Neutrophil (primary cell): ENCODE data around the gene CACNG5.

Experiments
- H3K27ac ChIP-seq: fragments of 200-600 bp; sonication (generic); 2 replicates; pipeline ENCODE4 v1.5.1; 2016; ENCODE audit warnings: mild to moderate bottlenecking, moderate library complexity
- H3K27me3 ChIP-seq: fragments of 200-600 bp; sonication (generic); 2 replicates; pipeline ENCODE4 v1.6.0; 2016; ENCODE audit warnings: mild to moderate bottlenecking
- H3K36me3 ChIP-seq: fragments of 200-600 bp; sonication (generic); 2 replicates; pipeline ENCODE4 v1.5.1; 2017
- H3K4me1 ChIP-seq, 2 experiments: fragments of 200-600 bp in 1 of 2; sonication (generic) in 1 of 2; 1 replicate in 1 of 2; 2 replicates in 1 of 2; pipeline versions ENCODE4 v1.5.1 to v1.6.1; 2013 to 2016; ENCODE audit warnings: low read depth in 1 of 2, low read length in 1 of 2, mild to moderate bottlenecking in 1 of 2, moderate library complexity in 1 of 2; ENCODE audit not compliant: control insufficient read depth in 1 of 2, insufficient read depth in 1 of 2
- H3K4me3 ChIP-seq, 2 experiments: fragments of 200-600 bp in 1 of 2; sonication (generic) in 1 of 2; 1 replicate in 1 of 2; 2 replicates in 1 of 2; pipeline ENCODE4 v1.5.1; 2013 to 2016; ENCODE audit warnings: low read depth in 1 of 2, low read length in 1 of 2, mild to moderate bottlenecking in 1 of 2, moderate library complexity in 1 of 2
- H3K9me3 ChIP-seq: fragments of 200-600 bp; sonication (generic); 2 replicates; pipeline ENCODE4 v1.5.1; 2016
- CTCF ChIP-seq: fragments of 200-600 bp; sonication (generic); IDR thresholded peaks from 2 replicates; pipeline ENCODE4 v1.5.1; 2016; ENCODE audit warnings: antibody characterized with exemption

Gene CACNG5

GRCh38 chr17:66859353-66859752 is 24.4 kb downstream of the CACNG5 start:
- H3K27ac ChIP-seq, result no peak overlapping the region
- no peak overlapping the region for H3K4me3 ChIP-seq
- H3K27me3 ChIP-seq, result no peaks in the 10 kb centered on the region
- H3K36me3 ChIP-seq, result no peaks in the 10 kb centered on the region
- no peak for TF ChIP-seq CTCF
- no peaks in the 10 kb centered on the region for H3K9me3 ChIP-seq
- H3K4me1 ChIP-seq, result no peaks in the 10 kb centered on the region

DNA sequence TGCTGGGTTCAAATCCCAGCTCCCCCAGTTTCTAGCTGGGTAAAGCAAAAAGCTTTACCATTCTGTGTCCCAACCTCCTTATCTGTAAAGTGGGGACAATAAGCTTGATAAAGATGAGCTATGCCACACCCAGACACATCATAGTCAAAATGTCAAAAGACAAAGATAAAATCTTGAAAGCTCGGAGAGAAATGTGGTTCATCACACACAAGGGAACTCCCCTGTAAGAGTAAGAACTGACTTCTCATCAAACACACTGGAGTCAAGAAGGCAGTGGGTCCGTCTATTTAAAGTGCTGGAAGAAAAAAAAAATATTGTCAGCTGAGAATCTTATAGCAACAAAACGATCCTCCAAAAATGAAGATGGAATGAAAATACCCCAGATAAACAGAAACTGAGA is 25.3 kb downstream of the CACNG5 start:
- no peaks in the 10 kb centered on the region for H3K36me3 ChIP-seq
- no peak for TF ChIP-seq CTCF
- H3K4me1 ChIP-seq, result no peaks in the 10 kb centered on the region
- H3K4me3 ChIP-seq, result no peak overlapping the region
- H3K9me3 ChIP-seq, result no peaks in the 10 kb centered on the region
- H3K27me3 ChIP-seq, result no peaks in the 10 kb centered on the region
- H3K27ac ChIP-seq, result no peak overlapping the region

- no peaks in the 10 kb centered on the region for H3K9me3 ChIP-seq
- H3K4me1 ChIP-seq, result no peaks in the 10 kb centered on the region
- no peaks in the 10 kb centered on the region for H3K27me3 ChIP-seq
- no peak overlapping the region for H3K27ac ChIP-seq
- TF ChIP-seq CTCF, result no peak
- no peak overlapping the region for H3K4me3 ChIP-seq
- H3K36me3 ChIP-seq, result no peaks in the 10 kb centered on the region
Observed at GRCh38 chr17:66863820-66864219, 28.9 kb downstream of the CACNG5 start.

DNA sequence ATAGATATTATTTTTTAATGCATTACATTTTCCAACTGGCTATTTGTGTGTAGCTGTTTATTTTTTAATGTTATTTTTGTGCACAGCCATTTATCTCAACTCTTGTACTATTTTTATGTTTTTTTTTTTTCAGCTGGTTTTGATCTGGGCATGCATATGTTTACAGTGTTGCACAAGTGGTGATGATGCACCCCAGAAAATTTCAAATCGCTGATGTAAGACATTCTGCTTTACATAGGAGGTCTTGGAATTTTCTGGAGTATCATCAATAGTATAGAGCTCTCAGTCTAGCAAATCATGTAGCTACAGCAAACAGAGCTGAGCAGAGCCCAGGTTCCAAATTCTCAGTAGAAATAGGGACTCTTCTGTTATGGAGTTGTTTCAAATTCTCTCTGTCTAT is 30.2 kb downstream of the CACNG5 start:
- no peak overlapping the region for H3K27ac ChIP-seq
- no peaks in the 10 kb centered on the region for H3K4me1 ChIP-seq
- no peak overlapping the region for H3K4me3 ChIP-seq
- no peaks in the 10 kb centered on the region for H3K36me3 ChIP-seq
- no peaks in the 10 kb centered on the region for H3K9me3 ChIP-seq
- H3K27me3 ChIP-seq, result no peaks in the 10 kb centered on the region
- no peak for TF ChIP-seq CTCF

DNA sequence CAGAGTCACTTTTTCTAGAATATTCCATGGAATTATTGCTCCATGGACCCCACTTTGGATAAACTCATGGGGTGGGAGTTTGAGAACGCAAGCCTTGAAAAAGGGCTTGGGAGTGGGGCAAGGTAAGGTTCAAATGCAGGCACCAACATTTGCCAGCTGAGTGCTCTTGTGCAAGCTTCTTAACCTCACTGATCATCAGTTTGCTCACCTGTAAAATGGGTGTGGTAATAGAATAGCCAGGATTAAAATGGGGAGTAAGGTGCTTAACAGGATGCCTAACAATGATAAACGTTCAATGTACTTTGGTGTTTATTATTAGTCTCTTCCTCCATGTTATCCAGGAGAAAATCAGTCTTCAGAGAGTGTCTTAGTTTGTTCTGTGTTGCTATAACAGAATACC is 39.0 kb downstream of the CACNG5 start:
- no peak for TF ChIP-seq CTCF
- Histone ChIP-seq H3K4me3 (no peak overlapping the region), H3K27ac (no peak overlapping the region), H3K9me3 (no peaks in the 10 kb centered on the region), H3K4me1 (no peaks in the 10 kb centered on the region), H3K27me3 (no peaks in the 10 kb centered on the region), H3K36me3 (no peaks in the 10 kb centered on the region)

- H3K36me3 ChIP-seq, result no peaks in the 10 kb centered on the region
- no peak for TF ChIP-seq CTCF
- no peaks in the 10 kb centered on the region for H3K27me3 ChIP-seq
- no peaks in the 10 kb centered on the region for H3K9me3 ChIP-seq
- H3K4me1 ChIP-seq, result no peaks in the 10 kb centered on the region
- H3K4me3 ChIP-seq, result no peak overlapping the region
- H3K27ac ChIP-seq, result no peak overlapping the region
Observed at GRCh38 chr17:66884931-66885330, 50.0 kb downstream of the CACNG5 start.
